Right ventricle myocardium inferior (tissue), 1 donor: ENCODE measurements around the gene BASP1. TPM values are rescaled to one million over a fixed set of nuclear protein-coding genes. Genes with fewer than 3 reads are reported as not detected.
"Not testable (repeated sequence)": the region's sequence is repeated elsewhere in the genome, so short reads cannot be mapped to it uniquely, and the experiment has no call there.

ENCODE experiments used
- ATAC-seq: fragments of 200-7000 bp; cut with Tn5 transposase; one replicate; pipeline ENCODE4 v1.9.1; 2020; ENCODE audit warnings: mild to moderate bottlenecking, moderate library complexity
- DNase-seq: peaks from one replicate; pipeline ENCODE4 v3.0.0; 2021; ENCODE audit errors: missing footprints
- intact Hi-C: fragments of 100-400 bp; cut with DNase I; formaldehyde crosslinking; loops from one replicate; pipeline ENCODE4 v1.11.0; 2022
- total RNA-seq: library from RNA; stranded (reverse); fragmentation: NEBNext Ultra II Directional; extraction: Animal tissue kit (Norgen Biotek cat#: 25700); gene quantifications from one replicate; pipeline ENCODE4 v1.2.1, GENCODE V29; 2021
- donor health status: DM: no; HTN: yes; CAD: no; lungs with severe emphysema.

Gene BASP1
- total RNA-seq, 1 donor from 2014 or later = 3.2 TPM

DNA sequence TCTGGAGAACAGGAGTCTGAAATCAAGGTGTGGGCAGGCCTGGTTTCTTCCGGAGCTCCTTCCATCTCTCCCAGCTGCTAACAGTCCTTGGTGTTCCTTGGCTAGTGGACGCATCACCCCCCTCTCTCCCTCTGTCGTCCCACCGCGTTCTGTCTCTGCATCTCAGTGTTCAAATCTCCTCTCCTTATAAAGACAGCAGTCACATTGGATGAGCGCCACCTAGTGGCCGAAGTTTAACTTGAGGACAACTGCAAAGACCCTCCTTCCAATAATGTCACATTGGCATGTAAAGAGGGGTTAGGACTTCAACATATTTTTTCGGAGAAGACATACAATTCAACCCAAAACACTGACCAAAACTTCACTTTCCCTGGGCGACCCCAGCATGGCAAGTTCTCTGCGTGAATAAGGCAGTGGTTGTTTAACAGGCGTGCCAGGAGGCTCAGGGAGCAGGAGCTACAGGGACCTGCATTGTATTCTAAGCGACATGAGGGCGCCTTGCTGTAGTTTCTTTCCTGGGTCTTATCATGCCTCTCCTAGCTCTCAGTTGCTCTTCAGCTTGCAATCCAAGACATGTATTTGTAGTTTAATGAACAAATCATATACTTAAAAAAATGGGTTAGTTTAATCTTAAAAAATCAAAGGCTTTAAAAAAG is 27.9 kb upstream of the BASP1 start:
- peak; percentile 51 for ATAC-seq
- DNase-seq = peak; percentile 81
- intact Hi-C loops = loop anchor here (1.0 to 10.0 kb wide), 4 partner anchors 57 to 705 kb away; no protein-coding TSS in a partner anchor

DNA sequence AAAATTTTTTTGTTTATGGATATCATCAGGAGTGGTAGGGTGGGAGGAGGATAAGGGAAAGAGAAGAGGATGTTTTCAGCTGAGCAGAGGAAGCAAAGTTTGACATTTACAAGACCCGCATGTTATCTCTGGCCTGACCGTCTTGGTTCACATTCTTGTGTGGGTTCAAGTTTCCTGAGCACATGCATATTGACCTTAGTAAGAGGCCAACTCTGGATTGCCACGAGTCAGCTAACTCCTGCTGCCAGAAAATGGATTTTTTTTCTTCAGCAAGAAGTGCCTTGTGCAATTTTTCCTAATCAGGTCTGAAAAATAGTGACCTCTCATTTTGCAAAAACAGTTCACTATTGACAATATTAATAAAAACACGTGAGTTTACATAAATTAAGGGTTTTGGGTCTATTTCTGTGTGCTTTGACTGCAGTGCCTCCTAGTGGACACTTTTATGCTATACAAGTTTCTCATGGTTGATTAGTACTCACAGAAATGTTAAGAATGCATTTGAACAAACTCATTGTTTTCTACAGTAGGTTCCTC is 27.1 kb upstream of the BASP1 start:
- no peak for DNase-seq
- ATAC-seq = peak; percentile 65
- intact Hi-C loops = loop anchor here (1.0 to 10.0 kb wide), 2 partner anchors 399 to 706 kb away; no protein-coding TSS in a partner anchor

DNA sequence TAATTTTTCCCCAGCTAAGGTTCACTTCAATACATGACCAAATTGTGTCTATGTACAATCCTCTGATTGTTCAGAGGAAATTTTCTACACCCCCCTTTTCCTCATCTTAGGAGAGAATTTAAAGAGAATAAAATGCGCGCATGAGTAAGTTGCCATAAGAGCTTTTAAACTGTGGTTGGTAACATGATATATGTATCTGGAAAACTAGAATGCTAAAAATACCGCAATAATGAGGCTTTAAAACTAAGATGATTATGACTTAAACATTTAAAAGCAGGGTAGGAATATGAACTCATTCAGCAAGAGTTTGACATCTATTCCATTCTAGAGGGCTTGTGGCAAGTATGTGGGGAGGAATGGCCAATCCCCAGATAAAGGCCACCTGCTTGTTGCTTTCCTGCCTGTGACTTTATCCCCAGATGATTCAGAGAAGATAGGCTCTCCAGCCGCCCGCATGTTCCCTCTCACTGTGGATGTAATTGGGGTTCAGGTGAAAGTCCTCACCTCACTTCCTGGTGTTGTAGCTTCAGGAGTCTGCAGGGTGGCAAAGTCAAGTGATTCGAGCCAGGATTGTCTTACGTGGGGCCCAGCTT is 26.5 kb upstream of the BASP1 start:
- DNase-seq (no peak), ATAC-seq (no peak)
- intact Hi-C loops = loop anchor here (1.0 to 10.0 kb wide), 2 partner anchors 400 to 706 kb away; no protein-coding TSS in a partner anchor

- not testable (repeated sequence) for ATAC-seq, DNase-seq
- intact Hi-C loops = loop anchor here (10.0 kb wide), 1 partner anchor 707 kb away; no protein-coding TSS in a partner anchor
Observed at GRCh38 chr5:17191574-17191973, 25.9 kb upstream of the BASP1 start.

GRCh38 chr5:17192191-17192590 is 25.2 kb upstream of the BASP1 start:
- intact Hi-C loops = loop anchor here (10.0 kb wide), 1 partner anchor 707 kb away; no protein-coding TSS in a partner anchor
- ATAC-seq = no peak
- DNase-seq = no peak

GRCh38 chr5:17196024-17196423 is 21.4 kb upstream of the BASP1 start:
- DNase-seq = no peak
- intact Hi-C loops = loop anchor here (10.0 kb wide), 1 partner anchor 711 kb away; no protein-coding TSS in a partner anchor
- ATAC-seq = no peak

GRCh38 chr5:17196697-17197096 is 20.7 kb upstream of the BASP1 start:
- intact Hi-C loops = loop anchor here (10.0 kb wide), 1 partner anchor 712 kb away; no protein-coding TSS in a partner anchor
- ATAC-seq (no peak), DNase-seq (no peak)

DNA sequence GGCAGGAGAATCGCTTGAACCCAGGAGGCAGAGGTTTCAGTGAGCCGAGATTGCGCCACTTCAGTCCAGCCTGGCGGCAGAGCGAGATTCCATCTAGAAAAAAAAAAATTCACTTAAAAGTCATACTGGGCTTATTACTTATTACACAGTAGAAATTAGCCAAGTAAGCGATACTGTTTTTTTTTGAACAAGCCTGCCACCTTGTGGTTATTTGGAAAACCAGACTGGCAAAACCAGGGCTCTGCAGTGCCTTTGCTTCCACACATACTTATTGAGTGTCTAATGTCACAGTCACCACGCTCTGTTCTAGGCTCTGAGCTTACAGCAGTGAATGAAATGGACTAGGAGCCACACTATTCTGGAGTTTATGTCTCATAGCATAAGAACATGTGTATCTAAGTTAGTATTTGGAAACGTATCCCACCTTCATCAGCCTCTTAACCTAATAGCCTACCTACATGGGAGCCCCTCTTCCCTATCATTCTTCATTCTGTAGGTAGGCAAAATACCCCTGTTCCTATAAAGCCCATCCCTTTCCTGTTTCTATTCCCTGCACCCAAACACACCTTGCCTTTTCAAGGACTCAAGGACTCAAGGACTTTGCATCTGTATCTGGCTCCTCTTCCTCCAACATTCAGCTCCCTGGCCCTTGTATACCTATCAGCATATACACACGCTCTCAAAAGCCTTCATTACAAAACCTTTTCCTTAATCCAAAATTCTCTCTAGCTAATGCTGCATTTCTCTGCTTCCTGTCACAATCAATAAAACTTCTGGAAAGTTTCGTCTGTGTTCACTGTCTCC is 13.9 kb upstream of the BASP1 start:
- intact Hi-C loops = no loop called here
- no peak for DNase-seq
- peak; percentile 63 for ATAC-seq

- intact Hi-C loops = no loop called here
- ATAC-seq = no peak
- no peak for DNase-seq
Observed at GRCh38 chr5:17204133-17204489, 13.3 kb upstream of the BASP1 start.

DNA sequence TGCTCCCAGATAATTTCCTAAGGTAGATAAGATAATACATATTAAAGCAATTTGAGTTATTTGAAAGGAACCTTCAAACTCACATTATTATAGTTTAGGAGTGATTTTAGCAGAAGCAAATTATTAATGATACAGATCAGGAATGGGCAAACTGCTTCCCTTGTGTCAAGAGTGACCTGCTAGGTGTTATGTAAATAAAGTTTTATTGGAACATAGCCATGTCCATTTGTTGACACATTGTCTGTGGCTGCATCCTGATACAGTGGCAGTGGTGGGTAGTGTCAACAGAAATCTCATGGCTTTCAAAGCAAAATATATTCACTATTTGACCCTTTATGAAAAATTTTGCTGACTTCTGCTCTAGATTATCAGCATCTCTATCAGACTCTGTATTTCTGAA is 11.4 kb upstream of the BASP1 start:
- DNase-seq (no peak), ATAC-seq (no peak)
- intact Hi-C loops = no loop called here

DNA sequence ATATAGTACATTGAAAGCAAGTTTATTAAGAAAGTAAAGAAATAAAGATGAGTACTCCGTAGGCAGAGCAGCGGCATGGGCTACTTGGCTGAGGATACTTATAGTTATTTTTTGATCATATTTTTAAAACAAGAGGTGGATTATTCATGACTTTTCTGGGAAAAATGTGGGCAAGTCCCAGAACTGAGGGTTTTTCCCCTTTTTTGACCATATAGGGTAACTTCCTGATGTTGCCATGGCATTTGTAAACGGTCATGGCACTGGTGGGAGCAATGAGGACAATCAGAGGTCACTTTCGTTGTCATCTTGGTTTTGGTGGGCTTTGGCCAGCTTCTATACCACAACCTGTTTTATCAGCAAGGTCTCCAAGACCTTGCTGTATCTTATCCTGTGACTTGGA is 5.2 kb upstream of the BASP1 start:
- ATAC-seq = no peak
- intact Hi-C loops = no loop called here
- no peak for DNase-seq

DNA sequence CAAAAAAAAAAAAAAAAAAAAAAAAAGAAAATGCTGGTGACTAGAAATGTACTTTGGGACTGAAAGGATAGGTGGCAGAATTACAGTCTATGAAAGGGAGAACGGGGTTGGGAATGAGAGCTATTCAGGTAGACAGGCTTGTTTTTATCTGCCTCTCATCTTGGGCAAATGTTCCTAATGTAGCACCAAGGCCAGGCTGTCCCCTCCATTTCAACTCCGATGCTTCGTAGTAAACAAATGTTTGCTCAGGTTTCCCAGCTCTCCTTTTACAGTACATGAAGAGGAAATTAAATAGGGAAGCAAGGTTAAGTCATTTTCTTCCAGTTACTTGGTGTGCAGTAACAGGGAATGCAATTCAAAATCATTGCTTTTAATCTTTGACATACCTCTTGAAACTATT is 4.4 kb upstream of the BASP1 start:
- intact Hi-C loops = no loop called here
- ATAC-seq (no peak), DNase-seq (no peak)

DNA sequence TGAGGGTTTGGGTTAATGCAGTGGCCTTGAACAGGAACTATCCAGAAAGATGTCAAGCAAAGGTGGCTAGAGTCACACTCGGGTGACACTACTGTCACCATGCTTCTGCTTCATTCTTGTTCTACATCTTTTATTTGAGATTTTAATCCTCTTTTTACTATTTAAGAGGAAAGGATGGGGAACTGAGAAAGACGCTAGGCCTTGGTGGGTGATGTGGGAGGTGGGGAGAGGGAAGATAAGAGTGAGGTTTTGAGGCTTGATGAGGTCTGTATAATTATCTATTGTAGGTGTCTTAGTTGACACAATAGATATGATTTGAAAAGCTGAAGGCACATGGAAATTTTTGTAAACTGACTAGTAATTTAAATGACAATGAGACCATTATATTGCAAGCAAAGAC is 3.5 kb upstream of the BASP1 start:
- ATAC-seq (no peak), DNase-seq (no peak)
- intact Hi-C loops = no loop called here

- no peak for ATAC-seq
- intact Hi-C loops = no loop called here
- no peak for DNase-seq
Observed at GRCh38 chr5:17214893-17215292, 2.5 kb upstream of the BASP1 start.

DNA sequence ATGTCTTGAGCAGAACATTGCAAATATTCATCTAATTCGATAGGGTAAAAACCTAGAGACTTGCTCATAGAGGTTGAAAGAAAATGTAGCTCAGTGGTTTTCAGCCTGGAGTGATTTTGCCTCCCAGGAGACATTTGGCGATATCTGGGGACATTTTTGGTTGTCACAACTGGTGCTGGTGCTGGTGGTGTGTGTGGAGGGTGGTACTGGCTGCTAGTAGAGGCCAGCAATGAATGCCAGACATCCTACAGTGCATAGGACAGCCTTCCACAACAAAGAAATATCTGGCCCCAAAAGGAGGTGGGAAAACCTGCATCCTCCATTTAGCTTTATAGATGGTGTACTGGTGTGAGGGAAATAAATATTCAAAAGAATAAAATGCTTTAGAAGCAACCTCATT is 2.1 kb upstream of the BASP1 start:
- ATAC-seq = no peak
- no peak for DNase-seq
- intact Hi-C loops = no loop called here

GRCh38 chr5:17216176-17216973 is 1.1 kb upstream of the BASP1 start:
- intact Hi-C loops = loop anchor here (1.0 kb wide), 1 partner anchor 1098 kb away; no protein-coding TSS in a partner anchor
- peak; percentile 64 for ATAC-seq

GRCh38 chr5:17216974-17217492 is 398 bp upstream of the BASP1 start:
- ATAC-seq = peak; percentile 32
- intact Hi-C loops = loop anchor here (1.0 kb wide), 1 partner anchor 1097 kb away; no protein-coding TSS in a partner anchor
- peak; percentile 72 for DNase-seq

More at GRCh38 chr5:17216176-17216973, 1.1 kb upstream of the BASP1 start:
- DNase-seq = peak; percentile 78

DNA sequence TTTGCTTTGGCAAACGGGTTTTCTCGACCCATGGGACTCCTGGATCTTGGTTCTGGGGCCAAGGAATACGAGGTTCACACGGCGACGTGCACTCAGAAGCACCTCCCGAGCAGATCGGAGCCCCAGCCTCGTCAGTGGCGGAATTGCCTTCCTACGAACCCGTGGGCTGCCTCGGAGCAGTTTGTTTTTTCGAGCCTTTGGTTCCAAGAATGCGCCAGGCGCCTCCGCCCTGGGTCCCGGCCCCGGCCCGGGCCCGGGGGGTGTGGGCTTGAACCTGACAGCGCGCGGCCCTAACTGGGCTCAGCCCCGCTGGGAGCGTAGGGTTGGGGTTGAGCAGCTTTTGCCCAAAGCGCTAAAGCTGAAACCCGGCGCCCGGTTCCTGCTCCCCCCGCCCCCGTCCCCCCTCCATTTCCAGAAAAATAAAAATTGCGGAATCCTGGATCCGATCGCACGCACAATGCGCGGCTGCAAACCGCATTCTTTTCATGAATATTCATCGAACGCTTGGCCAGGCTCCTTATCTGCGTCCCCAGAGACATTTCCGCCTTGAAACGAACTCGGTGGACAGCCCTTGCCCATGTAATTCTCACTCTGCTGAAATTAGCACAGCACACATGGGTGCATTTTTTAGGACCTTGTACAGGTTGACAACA is 1.0 kb downstream of the BASP1 start:
- ATAC-seq = no peak
- intact Hi-C loops = no loop called here
- peak; percentile 66 for DNase-seq
